ENCODE results near the gene ERC2.

- TF ChIP-seq RAD21 (IDR thresholded peaks at IDR 0.05; ENCODE audit: low read depth), result no peak
- no peak for TF ChIP-seq USF1 (IDR thresholded peaks at IDR 0.05)
- TF ChIP-seq MAX (IDR thresholded peaks at IDR 0.05), result no peak
- TF ChIP-seq CREB1 (IDR thresholded peaks at IDR 0.05; ENCODE audit: low read depth), result no peak
Observed at GRCh38 chr3:56477646-56478045, 9.4 kb upstream of the ERC2 start.

Data from Ishikawa (cell line).